Purkinje cell (primary cell): Measurements from ENCODE around the gene ERCC2. TPM values are rescaled to one million over a fixed set of nuclear protein-coding genes. Genes with fewer than 3 reads are reported as not detected.

Experiments
- polyA plus RNA-seq: library from polyadenylated mRNA; unstranded; fragments of >200 nt; fragmentation: Nextera tagmentation; gene quantifications from 2 replicates; pipeline ENCODE4 v1.2.1, GENCODE V29; 2014

ERCC2 gene
- polyA plus RNA-seq = 1.4 and 2.7 TPM in 2 replicates

GRCh38 chr19:45370410-45371204 is at the start of gene ERCC2:
Gene ERCC2 (minus strand): TSS chr19:45370573. CDS start chr19:45370540, 33 bp downstream.

GRCh38 chr19:45406226-45407090 is 36.1 kb upstream of the ERCC2 start, which contains the start of gene POLR1G:
Gene POLR1G (plus strand): TSS chr19:45406644. CDS start chr19:45406697, 53 bp downstream.

GRCh38 chr19:45404557-45405434 is 34.4 kb upstream of the ERCC2 start, which contains the start of gene PPP1R13L:
Gene PPP1R13L (minus strand): TSS chr19:45405069. CDS start chr19:45398318, 6,751 bp downstream.

GRCh38 chr19:45340232-45340898 is 30.0 kb downstream of the ERCC2 start, which contains the start of gene KLC3:
Gene KLC3 (plus strand): TSS chr19:45340750. CDS start chr19:45345542, 4,792 bp downstream.

GRCh38 chr19:45322744-45323281 is 47.6 kb downstream of the ERCC2 start, which contains the start of gene CKM:
Gene CKM (minus strand): TSS chr19:45322875. CDS start chr19:45319713, 3,162 bp downstream.

Other genes with a start within 250 kb of the ERCC2 start
- not detected in 2 replicates for gene NKPD1, start 209.6 kb downstream of the ERCC2 start, polyA plus RNA-seq
- gene TRAPPC6A, start 192.3 kb downstream of the ERCC2 start, polyA plus RNA-seq = 21.4 and 25.5 TPM in 2 replicates
- 1.6 and 4.4 TPM in 2 replicates for gene BLOC1S3, start 191.8 kb downstream of the ERCC2 start, polyA plus RNA-seq
- gene EXOC3L2, start 125.2 kb downstream of the ERCC2 start, polyA plus RNA-seq = not detected in 2 replicates
- gene MARK4, start 119.3 kb downstream of the ERCC2 start, polyA plus RNA-seq = 3.1 and 3.7 TPM in 2 replicates
- gene CKM, start 47.7 kb downstream of the ERCC2 start, polyA plus RNA-seq = not detected in 2 replicates
- 0.23 TPM in 1 of 2 replicates, not detected in the other for gene KLC3, start 29.8 kb downstream of the ERCC2 start, polyA plus RNA-seq
- not detected in 2 replicates for gene PPP1R13L, start 34.5 kb upstream of the ERCC2 start, polyA plus RNA-seq
- 0.99 and 1.5 TPM in 2 replicates for gene POLR1G, start 36.1 kb upstream of the ERCC2 start, polyA plus RNA-seq
- gene ERCC1, start 53.3 kb upstream of the ERCC2 start, polyA plus RNA-seq = 21.0 and 25.6 TPM in 2 replicates
- gene FOSB, start 97.4 kb upstream of the ERCC2 start, polyA plus RNA-seq = not detected in 2 replicates
- gene RTN2, start 126.5 kb upstream of the ERCC2 start, polyA plus RNA-seq = 1.6 TPM in 1 of 2 replicates, not detected in the other
- 0.30 TPM in 1 of 2 replicates, not detected in the other for gene PPM1N, start 127.9 kb upstream of the ERCC2 start, polyA plus RNA-seq
- not detected in 2 replicates for gene VASP, start 136.9 kb upstream of the ERCC2 start, polyA plus RNA-seq
- 0.65 and 0.97 TPM in 2 replicates for gene OPA3, start 214.2 kb upstream of the ERCC2 start, polyA plus RNA-seq
- not detected in 2 replicates for gene GPR4, start 231.6 kb upstream of the ERCC2 start, polyA plus RNA-seq